ENCODE results near the gene HSD17B7.

Gene HSD17B7

DNA sequence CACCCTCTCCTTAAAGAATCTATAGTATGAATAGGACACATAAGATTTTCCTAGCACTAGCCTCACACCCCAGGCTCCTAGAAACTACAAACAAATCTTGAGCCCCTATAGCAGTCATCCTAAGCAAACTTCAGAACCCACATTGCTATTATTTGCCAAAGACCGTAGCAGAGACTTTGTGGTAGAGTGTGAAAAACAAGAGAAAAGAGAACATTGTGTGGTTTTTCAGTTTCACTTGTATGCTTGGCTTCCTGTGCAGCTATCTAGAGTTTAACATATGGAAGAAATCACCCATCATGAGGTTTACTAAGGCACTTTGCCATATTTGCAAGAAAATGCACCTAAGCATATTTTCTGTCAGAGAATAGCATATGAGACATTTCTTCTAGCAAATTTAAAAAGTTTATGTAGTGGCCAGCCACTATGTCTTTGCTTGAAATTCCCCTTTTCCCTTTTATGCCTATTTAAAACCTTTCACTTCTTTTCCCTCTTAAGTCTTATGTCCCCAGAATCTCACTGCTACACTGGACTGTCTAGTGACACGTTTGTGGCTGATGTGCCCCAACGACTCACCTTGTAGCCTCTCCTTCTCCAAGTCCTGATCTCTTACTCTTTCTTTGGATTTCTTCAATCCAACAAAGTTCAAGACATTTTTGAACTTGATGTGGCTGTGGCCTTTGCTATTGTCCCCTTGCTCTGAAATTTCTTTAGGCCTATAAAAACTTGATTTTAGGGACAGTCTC is 44.8 kb downstream of the HSD17B7 start:
- no peak for DNase-seq (ENCODE audit: low read depth)
- TF ChIP-seq, protein P1, sequence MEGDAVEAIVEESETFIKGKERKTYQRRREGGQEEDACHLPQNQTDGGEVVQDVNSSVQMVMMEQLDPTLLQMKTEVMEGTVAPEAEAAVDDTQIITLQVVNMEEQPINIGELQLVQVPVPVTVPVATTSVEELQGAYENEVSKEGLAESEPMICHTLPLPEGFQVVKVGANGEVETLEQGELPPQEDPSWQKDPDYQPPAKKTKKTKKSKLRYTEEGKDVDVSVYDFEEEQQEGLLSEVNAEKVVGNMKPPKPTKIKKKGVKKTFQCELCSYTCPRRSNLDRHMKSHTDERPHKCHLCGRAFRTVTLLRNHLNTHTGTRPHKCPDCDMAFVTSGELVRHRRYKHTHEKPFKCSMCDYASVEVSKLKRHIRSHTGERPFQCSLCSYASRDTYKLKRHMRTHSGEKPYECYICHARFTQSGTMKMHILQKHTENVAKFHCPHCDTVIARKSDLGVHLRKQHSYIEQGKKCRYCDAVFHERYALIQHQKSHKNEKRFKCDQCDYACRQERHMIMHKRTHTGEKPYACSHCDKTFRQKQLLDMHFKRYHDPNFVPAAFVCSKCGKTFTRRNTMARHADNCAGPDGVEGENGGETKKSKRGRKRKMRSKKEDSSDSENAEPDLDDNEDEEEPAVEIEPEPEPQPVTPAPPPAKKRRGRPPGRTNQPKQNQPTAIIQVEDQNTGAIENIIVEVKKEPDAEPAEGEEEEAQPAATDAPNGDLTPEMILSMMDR (IDR thresholded peaks at IDR 0.05; ENCODE audit: low read depth, low read length), result no peak
- TF ChIP-seq MYC (IDR thresholded peaks at IDR 0.05; ENCODE audit: low read depth, low read length), result no peak
- no peak for TF ChIP-seq POLR2A (IDR thresholded peaks at IDR 0.05; ENCODE audit: extremely low read depth, insufficient read length)
- TF ChIP-seq, protein P2, sequence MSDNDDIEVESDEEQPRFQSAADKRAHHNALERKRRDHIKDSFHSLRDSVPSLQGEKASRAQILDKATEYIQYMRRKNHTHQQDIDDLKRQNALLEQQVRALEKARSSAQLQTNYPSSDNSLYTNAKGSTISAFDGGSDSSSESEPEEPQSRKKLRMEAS (IDR thresholded peaks at IDR 0.05; ENCODE audit: low read depth, low read length), result no peak
- no peak overlapping the region for H3K4me3 ChIP-seq (ENCODE audit: low read depth, low read length)

DNA sequence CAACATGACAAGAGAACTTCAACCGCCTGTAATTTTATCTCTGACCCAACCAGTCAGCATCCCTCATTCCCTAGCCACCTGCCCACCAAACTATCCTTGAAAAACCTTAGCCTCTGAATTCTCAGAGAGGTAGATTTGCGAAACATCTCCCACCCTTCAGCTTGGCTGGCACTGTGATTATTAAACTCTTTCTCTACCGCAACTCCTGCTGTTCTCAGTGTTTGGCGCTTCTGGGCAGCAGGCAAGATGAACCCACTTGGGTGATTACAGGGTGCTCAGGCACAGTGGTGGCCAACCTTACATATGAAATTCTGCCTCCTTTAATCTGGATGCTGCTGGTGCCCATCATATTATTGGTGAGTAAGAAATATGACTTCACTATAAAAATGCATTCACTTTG is 48.4 kb downstream of the HSD17B7 start:
- no peak for DNase-seq (ENCODE audit: low read depth)
- no peak overlapping the region for H3K4me3 ChIP-seq (ENCODE audit: low read depth, low read length)
- TF ChIP-seq, protein P2 (IDR thresholded peaks at IDR 0.05; ENCODE audit: low read depth, low read length), result no peak
- TF ChIP-seq POLR2A (IDR thresholded peaks at IDR 0.05; ENCODE audit: extremely low read depth, insufficient read length), result no peak
- no peak for TF ChIP-seq MYC (IDR thresholded peaks at IDR 0.05; ENCODE audit: low read depth, low read length)
- TF ChIP-seq, protein P1 (IDR thresholded peaks at IDR 0.05; ENCODE audit: low read depth, low read length), result no peak

DNA sequence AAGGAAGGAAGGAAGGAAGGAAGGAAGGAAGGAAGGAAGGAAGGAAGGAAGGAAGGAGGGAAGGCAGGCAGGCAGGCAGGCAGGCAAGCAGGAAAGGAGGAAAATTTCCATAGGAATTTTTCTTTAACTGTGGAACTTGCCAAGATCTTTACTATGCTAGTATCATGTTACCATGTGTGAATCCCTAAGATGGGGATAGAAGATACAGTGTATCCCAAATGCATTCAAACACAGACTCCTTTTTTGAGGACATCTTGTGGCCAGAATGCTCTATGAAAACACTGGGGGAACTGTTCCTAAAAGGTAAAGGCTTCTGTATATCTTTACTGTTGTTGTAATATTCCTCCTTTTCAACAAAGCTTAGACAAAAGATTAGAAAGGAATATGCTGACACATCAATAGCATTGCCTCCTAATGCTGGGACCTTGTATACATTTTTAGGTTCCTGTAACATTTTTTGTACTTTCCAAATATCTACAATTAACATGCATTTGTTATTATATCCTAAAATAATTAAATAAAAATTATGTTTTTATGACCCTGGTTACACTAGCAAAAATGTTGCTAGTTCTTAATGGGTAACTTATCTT is 49.8 kb downstream of the HSD17B7 start:
- H3K4me3 ChIP-seq (ENCODE audit: low read depth, low read length), result no peak overlapping the region
- no peak for DNase-seq (ENCODE audit: low read depth)
- TF ChIP-seq POLR2A (IDR thresholded peaks at IDR 0.05; ENCODE audit: extremely low read depth, insufficient read length) (no peak), MYC (IDR thresholded peaks at IDR 0.05; ENCODE audit: low read depth, low read length) (no peak)
- TF ChIP-seq, protein P1 (IDR thresholded peaks at IDR 0.05; ENCODE audit: low read depth, low read length), result no peak
- TF ChIP-seq, protein P2 (IDR thresholded peaks at IDR 0.05; ENCODE audit: low read depth, low read length), result no peak

DNA sequence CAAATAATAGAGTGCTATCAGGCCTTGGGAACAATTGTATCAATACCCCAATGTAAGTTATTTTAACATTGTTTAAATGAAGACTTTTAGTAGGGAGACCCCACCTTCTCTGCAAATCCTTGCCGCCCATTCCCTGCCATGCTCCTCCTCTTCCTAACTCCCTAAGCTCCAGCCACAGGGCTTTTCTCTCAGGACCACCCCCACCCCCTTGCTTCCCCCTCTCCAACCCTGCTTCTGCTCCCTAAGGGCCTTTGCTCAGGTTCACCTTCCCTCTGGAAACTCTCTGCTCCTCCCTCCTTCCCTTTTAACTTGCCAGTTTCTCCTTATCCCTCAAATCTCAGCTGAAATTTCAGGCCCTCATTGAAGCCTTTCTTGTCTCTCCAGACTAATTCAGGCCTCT is 53.7 kb downstream of the HSD17B7 start:
- DNase-seq (ENCODE audit: low read depth), result no peak
- H3K4me3 ChIP-seq (ENCODE audit: low read depth, low read length), result no peak overlapping the region

DNA sequence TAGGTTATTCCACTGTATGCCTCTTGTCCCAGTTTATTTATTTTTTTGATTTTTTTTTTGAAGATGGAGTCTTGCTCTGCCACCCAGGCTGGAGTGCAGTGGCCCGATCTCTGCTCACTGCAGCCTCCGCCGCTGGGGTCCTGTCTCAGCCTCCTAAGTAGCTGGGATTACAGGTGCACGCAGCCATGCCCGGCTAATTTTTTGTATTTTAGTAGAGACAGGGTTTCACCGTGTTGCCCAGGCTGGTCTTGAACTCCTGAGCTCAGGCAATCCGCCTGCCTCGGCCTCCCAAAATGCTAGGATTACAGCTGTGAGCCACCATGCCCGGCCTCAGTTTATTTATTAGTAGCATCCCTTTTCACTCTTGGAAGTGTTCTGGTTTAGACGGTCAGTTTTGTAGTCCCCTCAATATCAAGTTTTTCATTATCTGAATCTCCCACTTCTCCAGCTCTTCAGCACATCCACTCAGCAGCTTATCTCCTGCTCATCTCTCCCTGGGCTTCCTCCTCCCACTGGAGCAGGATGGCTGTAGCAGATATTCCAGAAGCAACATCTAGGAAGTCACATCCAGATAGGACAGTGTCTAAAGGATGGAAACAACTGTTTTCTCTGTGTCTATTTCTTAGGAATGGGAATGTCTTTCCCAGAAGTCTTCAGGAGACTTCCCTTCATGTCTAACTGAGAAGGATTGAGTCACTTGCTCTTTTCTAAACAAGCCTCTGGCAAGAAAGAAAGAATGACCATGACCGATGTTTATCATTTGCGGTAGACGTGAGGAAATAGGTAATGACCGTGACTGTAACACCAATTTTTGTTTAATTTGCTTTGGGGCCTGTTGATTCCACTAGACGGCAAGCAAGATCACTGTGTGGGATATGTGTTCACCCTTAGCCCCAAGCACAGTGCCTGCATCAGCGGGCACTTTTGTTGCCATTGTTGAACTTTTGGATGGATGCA is 56.0 kb downstream of the HSD17B7 start:
- DNase-seq (ENCODE audit: low read depth), result no peak
- no peak overlapping the region for H3K4me3 ChIP-seq (ENCODE audit: low read depth, low read length)
- TF ChIP-seq MYC (IDR thresholded peaks at IDR 0.05; ENCODE audit: low read depth, low read length), result no peak
- TF ChIP-seq, protein P1 (IDR thresholded peaks at IDR 0.05; ENCODE audit: low read depth, low read length), result no peak

More for the DNA sequence above, 53.7 kb downstream of the HSD17B7 start:
- TF ChIP-seq, protein P2 (IDR thresholded peaks at IDR 0.05; ENCODE audit: low read depth, low read length), result no peak
- TF ChIP-seq MYC (IDR thresholded peaks at IDR 0.05; ENCODE audit: low read depth, low read length) (no peak), POLR2A (IDR thresholded peaks at IDR 0.05; ENCODE audit: extremely low read depth, insufficient read length) (no peak)
- TF ChIP-seq, protein P1 (IDR thresholded peaks at IDR 0.05; ENCODE audit: low read depth, low read length), result no peak
